Thoracic aorta (tissue), 2 donors: ENCODE measurements around the gene SCNN1G. TPM values are rescaled to one million over a fixed set of nuclear protein-coding genes. Genes with fewer than 3 reads are reported as not detected.

Experiments
- ATAC-seq: fragments of 150-250 bp; one replicate; pipeline ENCODE4 v1.8.0; 2017; ENCODE audit warnings: low read depth; ENCODE audit not compliant: insufficient number of reproducible peaks, low FRiP score
- DNase-seq: peaks from one replicate; pipeline ENCODE4 v3.0.0-alpha.2; 2020; ENCODE audit warnings: low spot score
- H3K27ac ChIP-seq, 2 donors: fragments of 200-600 bp; sonication (generic); 1 replicate in 1 of 2; 2 replicates in 1 of 2; pipeline ENCODE4 v1.5.1; 2016; ENCODE audit warnings: mild to moderate bottlenecking in 2 of 2, moderate library complexity in 2 of 2
- H3K27me3 ChIP-seq: fragments of 200-600 bp; sonication (generic); replicated peaks from 2 replicates; pipeline ENCODE4 v1.6.0; 2016; ENCODE audit warnings: mild to moderate bottlenecking; ENCODE audit not compliant: insufficient read depth
- H3K36me3 ChIP-seq: fragments of 200-600 bp; sonication (generic); one replicate; pipeline ENCODE4 v1.5.1; 2016
- H3K4me1 ChIP-seq, 2 donors: fragments of 200-600 bp; sonication (generic); 1 replicate in 1 of 2; 2 replicates in 1 of 2; pipeline versions ENCODE4 v1.5.1 to v1.6.0; 2016; ENCODE audit warnings: low read depth in 2 of 2, mild to moderate bottlenecking in 1 of 2; ENCODE audit not compliant: control insufficient read depth in 1 of 2
- H3K4me3 ChIP-seq: fragments of 200-600 bp; sonication (generic); 2 replicates; pipeline ENCODE4 v1.5.1; 2016; ENCODE audit warnings: mild to moderate bottlenecking
- H3K9me3 ChIP-seq: fragments of 200-600 bp; sonication (generic); 2 replicates; pipeline ENCODE4 v1.5.1; 2016
- total RNA-seq, 2 donors: library from RNA; depleted of rRNA; stranded (reverse); fragments of >200 nt; gene quantifications; one replicate each; pipeline versions ENCODE4 v1.1.0 to v1.2.3, GENCODE V29; 2016
- TF ChIP-seq, protein P1 (sequence below): fragments of 200-600 bp; sonication (generic); IDR thresholded peaks from one replicate; pipeline ENCODE4 v1.5.1; 2019; ENCODE audit warnings: antibody characterized with exemption

SCNN1G gene
- total RNA-seq, 2 donors from 2014 or later: not detected

DNA sequence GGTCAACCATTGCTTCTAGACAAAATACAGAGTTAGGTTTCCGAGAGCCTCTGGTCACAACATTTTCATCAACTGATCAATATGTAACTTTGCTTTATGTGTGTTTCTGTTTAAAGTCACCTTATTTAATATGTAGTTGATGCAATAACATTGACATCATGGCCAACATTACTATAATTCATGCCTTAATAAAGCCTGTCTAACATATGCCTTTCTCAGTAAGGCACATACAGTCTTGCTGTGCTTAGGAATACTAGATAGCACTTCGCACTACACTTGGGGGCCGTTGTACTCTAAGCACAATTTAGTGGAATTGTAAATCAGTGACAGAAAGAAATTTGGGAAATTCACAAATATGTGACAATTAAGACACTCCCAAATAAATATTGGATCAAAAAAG is 9.6 kb upstream of the SCNN1G start:
- Histone ChIP-seq H3K36me3 (no peaks in the 10 kb centered on the region), H3K27me3 (no peaks in the 10 kb centered on the region), H3K9me3 (no peaks in the 10 kb centered on the region), H3K27ac (no peak overlapping the region), H3K4me1 (no peaks in the 10 kb centered on the region), H3K4me3 (no peak overlapping the region)
- DNase-seq (no peak), ATAC-seq (no peak)
- TF ChIP-seq, protein P1, sequence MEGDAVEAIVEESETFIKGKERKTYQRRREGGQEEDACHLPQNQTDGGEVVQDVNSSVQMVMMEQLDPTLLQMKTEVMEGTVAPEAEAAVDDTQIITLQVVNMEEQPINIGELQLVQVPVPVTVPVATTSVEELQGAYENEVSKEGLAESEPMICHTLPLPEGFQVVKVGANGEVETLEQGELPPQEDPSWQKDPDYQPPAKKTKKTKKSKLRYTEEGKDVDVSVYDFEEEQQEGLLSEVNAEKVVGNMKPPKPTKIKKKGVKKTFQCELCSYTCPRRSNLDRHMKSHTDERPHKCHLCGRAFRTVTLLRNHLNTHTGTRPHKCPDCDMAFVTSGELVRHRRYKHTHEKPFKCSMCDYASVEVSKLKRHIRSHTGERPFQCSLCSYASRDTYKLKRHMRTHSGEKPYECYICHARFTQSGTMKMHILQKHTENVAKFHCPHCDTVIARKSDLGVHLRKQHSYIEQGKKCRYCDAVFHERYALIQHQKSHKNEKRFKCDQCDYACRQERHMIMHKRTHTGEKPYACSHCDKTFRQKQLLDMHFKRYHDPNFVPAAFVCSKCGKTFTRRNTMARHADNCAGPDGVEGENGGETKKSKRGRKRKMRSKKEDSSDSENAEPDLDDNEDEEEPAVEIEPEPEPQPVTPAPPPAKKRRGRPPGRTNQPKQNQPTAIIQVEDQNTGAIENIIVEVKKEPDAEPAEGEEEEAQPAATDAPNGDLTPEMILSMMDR: no peak

DNA sequence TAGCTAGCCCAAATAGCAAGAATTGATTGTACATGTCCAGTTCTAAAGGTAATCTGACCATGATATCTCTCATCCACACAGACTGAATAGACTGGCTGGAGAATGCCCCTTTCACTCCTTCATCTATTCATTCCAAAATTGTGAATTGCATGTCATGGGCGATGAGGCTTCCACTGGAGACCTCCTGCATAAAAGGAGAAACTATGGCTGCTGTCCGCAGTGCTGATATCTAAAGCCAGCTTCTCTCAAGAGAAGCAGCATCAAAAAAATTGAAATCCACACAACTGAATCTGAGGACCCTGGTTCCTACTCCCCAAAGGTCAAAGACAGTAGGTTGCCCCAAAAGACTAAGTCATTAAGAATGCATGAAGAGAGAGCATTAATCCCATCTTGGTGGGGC is 7.9 kb upstream of the SCNN1G start:
- H3K36me3 ChIP-seq: no peaks in the 10 kb centered on the region
- no peak overlapping the region for H3K4me3 ChIP-seq

DNA sequence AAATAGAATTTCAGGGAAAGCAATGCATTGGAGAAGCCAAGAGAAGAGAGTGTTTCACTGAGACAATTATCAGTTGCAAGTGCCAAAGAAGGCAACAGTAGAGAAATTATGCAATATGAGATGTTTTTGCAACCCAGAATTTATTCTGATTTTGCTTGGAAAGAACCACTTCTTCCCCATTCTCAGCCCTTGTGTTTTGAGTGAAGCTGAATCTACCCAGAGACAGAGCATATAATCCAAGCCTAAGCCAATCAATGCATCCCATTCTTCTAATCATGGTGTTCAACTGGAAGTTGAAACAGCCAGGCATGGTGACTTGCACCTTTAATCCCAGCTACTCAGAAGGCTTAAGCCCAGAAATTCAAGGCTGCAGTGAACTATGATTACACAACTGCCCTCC is 6.9 kb upstream of the SCNN1G start:
- no peaks in the 10 kb centered on the region for H3K4me1 ChIP-seq
- no peaks in the 10 kb centered on the region for H3K36me3 ChIP-seq
- DNase-seq (no peak), ATAC-seq (no peak)
- H3K27ac ChIP-seq: no peak overlapping the region
- no peaks in the 10 kb centered on the region for H3K27me3 ChIP-seq
- no peaks in the 10 kb centered on the region for H3K9me3 ChIP-seq
- TF ChIP-seq, protein P1: no peak
- H3K4me3 ChIP-seq: no peak overlapping the region

More for the DNA sequence above, 7.9 kb upstream of the SCNN1G start:
- ATAC-seq (no peak), DNase-seq (no peak)
- no peaks in the 10 kb centered on the region for H3K27me3 ChIP-seq
- no peaks in the 10 kb centered on the region for H3K9me3 ChIP-seq
- H3K27ac ChIP-seq: no peak overlapping the region
- TF ChIP-seq, protein P1: no peak
- no peaks in the 10 kb centered on the region for H3K4me1 ChIP-seq

DNA sequence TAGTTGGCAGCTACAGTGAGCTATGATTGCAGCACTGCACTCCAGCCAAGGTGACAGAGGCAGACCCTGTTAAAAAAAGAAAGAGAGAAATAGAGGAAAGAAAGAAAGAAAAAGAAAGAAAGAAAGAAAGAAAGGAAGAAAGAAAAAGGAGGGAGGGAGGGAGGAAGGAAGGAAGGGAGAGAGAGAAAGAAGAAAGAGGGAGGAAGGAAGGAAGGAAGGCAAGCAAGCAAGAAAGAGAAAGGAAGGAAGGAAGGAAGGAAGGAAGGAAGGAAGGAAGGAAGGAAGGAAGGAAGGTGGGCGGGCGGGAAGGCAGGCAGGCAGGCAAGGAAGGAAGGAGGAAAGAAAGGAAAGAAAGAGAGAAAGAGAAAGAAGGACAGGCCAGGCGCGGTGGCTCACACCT is 1.0 kb upstream of the SCNN1G start:
- TF ChIP-seq, protein P1: no peak
- DNase-seq: no peak
- H3K27me3 ChIP-seq: peaks cover 16% of the 10 kb centered on the region
- no peaks in the 10 kb centered on the region for H3K36me3 ChIP-seq
- H3K9me3 ChIP-seq: no peaks in the 10 kb centered on the region
- ATAC-seq: no peak
- peaks cover 10 to 28% of the 10 kb centered on the region in 2 donors for H3K4me1 ChIP-seq
- H3K27ac ChIP-seq: no peak overlapping the region
- H3K4me3 ChIP-seq: no peak overlapping the region

DNA sequence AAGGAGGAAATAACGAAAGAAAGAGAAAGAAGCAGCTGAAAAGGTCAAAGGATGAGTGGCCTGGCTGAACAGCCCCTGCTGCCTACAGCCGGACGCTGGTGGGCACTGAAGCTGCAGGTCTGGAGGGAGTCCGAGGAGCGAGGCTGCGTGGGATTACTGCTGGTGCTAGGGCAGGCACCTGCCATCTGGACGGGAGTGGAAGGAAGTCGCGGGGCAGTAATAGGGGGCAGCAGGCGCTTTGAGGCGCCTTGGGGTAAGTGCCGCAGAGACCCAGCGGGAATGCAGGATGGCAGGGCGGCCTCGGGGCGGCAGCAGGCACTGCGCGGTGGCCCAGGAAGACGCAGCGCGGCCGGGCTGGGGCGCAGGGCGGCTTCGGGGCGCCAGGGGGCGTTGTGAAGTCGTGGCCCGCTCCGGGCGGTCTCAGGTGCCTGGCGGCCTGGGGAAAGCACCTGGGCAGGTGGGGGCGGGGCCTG is 303 bp upstream of the SCNN1G start:
- Histone ChIP-seq H3K4me1 (peaks cover 10 to 28% of the 10 kb centered on the region in 2 donors), H3K4me3 (peak overlapping the region; percentile 70), H3K36me3 (no peaks in the 10 kb centered on the region), H3K27ac (no peak overlapping the region), H3K9me3 (no peaks in the 10 kb centered on the region), H3K27me3 (peaks cover 16% of the 10 kb centered on the region)
- TF ChIP-seq, protein P1: peak; percentile 97
- DNase-seq: no peak
- peak; percentile 41 for ATAC-seq
